NCI-H1694 treated with DMSO at 0.1 percent for 48 hours (cell line): ENCODE results near the gene MRPS34.

Experiments
- DNase-seq: peaks from one replicate; lab custom pipeline; 2025; lab: John Stamatoyannopoulos, UW

The MRPS34 gene

DNA sequence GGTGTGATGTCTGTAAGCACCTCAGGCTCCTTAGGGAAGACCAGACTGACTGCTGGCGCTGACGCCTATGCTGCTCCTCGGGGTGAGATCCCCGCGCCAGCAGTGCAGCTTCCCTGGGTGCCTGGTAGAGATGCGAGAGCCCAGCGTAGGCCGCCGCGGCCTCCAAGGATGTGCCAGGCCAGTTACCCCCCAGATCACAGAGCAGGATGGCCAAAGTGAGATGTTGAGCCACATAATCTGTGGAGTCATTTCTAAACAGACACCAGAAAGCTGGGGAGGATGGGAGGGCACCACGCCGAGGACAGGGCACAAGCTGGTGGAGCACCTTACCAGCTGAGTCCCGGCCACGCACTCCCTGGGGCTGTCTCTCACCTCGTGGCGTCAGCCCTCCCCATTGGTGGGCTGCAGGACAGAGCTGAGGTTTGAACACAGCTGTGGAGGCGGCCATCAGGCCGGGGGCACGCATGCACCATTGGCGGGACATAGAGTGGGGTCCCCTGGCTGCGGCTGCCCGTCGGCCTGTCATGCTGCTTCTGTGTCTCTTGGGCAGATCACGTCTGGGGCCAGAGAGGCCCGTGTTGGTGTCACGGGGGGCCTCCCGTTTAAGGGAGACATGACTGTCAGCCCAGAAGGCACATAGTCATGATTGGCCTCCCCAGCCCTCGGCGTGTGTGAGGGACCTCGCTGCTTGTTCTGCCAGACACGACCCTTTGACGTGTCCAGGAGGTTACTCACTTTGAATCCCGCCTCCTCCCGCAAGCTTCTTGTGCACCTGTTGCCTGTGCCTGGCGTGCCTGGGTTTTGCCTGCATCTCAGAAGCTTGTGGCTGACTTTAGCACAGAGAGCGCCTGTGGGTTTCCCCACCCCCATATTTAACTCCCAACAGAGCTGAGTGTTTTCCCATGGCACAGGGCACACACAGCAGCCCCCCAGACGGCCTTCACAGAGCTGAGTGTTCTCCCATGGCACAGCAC is 45.0 kb downstream of the MRPS34 start:
- DNase-seq = no peak

DNA sequence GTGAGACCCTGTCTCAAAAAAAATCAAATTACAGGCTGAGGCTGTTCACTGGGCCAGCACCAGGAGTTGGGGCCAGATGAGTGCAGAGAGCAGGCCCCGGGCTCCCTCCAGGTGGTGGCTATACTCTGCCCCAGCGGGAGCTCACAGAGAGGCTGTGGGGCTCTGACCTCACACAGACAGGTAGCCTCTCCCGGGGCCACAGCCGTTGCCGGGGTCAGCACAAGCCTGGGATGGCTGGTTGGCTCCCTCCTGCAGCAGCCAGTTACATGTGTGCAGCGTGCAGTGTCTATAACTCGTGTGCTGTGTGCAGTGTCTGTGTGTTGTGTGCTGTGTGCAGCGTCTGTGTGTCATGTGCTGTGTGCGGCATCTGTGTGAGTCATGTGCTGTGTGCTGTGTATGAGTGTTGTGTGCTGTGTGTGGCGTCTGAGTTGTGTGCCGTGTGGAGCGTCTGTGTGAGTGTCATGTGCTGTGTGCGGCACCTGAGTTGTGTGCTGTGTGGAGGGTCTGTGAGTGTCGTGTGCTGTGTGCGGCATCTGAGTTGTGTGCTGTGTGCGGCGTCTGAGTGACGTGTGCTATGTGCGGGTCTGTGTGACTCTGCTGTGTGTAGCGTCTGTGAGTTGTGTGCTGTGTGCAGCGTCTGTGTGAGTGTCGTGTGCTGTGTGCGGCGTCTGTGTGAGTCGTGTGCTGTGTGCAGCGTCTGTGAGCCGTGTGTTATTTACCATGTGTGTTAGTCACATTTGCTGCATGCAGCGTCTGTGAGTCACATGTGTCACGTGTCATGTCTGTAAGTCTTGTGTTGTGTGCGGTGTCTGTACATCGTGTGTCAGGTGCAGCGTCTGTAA is 46.1 kb downstream of the MRPS34 start:
- no peak for DNase-seq

DNA sequence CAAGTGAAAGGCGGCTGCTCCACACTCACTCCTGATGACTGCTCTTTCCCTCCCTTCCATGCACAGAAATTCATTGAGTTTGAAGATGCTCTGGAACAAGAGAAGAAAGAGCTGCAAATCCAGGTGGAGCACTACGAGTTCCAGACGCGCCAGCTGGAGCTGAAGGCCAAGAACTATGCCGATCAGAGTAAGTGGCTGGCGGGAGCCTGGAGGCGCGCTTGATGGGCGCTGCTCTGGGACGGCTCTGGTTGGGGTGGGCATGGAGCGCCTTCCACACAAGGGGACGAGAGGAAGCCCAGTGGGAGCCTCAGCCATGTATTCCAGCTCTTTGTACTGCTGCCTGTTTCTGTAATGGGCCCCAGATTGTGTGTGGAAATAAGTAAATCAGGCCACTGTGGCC is 48.4 kb downstream of the MRPS34 start:
- DNase-seq = no peak

DNA sequence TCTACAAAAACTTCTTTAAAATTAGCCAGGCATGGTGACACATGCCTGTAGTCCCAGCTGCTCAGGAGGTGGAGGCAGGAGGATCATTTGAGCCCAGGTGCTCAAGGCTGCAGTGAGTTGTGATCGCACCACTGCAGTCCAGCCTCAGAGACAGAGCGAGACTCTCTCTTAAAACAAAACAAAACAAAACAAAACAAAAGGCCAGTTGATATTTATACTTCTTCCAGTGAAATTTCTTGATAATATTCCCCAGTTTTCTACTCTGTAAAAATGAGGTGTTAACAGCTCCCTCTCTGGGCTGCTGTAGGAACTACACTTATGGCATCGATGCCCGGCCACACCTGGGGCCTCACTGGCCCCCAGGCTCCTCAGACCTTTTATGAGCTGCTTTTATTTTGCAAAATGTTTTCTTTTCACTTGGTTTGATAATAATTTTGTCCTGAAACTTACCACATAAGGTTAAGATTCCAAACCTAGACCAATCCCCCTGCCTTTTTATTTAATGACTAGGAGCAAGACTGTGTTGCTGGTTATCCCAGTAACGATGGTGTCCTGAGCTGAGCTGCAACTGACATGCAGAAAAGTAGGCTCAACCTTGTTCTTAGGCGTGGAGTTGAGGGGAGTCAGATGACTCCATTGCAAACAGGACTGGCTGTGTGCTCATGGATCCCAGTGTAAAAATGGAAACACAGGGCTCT is 49.3 kb downstream of the MRPS34 start:
- DNase-seq = no peak
